AG04449 (cell line): ENCODE results near the gene S100A10.

Experiments used
- CTCF ChIA-PET: fragments of 350-600 bp; formaldehyde crosslinking; extraction: SDS; loops from one replicate; lab custom pipeline; 2021; ENCODE audit warnings: antibody characterized with exemption; lab: Yijun Ruan, JAX
- POLR2A ChIA-PET: fragments of 400-600, 350-600 bp; formaldehyde crosslinking; extraction: SDS; loops from one replicate; lab custom pipeline; 2020; ENCODE audit warnings: antibody characterized with exemption, inconsistent platforms; lab: Yijun Ruan, JAX
- DNase-seq: peaks from one replicate; pipeline ENCODE4 v3.0.0-alpha.2; 2010; ENCODE audit warnings: low read depth, low spot score
- H3K4me3 ChIP-seq: 2 replicates; pipeline ENCODE4 v1.5.1; 2011; ENCODE audit warnings: low read depth, mild to moderate bottlenecking, control low read depth, low read length
- TF ChIP-seq, protein P1 (sequence below): IDR thresholded peaks from one replicate; pipeline ENCODE4 v1.5.1; 2011; ENCODE audit warnings: mild to moderate bottlenecking, moderate library complexity, low read length, control low read depth, inconsistent platforms; ENCODE audit not compliant: insufficient read depth; ENCODE audit errors: missing control alignments

S100A10 gene

DNA sequence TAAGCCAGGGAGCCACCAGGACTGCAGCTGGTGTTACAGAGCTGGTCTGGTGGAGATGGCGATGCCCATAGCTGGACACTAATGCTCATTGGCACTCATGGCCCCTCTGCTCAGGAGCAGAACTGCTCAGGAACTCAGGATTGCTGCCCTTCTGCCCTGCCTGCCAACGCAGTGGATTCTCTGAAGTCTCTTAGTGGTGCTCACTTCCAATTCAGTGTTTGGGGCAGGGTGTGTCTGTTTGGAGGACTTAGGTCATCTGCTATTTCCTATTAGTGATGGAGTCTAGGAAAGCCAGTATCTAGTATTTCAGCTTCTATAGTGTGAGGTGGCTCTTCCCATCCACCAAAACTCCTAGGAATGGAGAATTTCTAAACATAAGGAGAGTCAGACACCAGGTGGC, 29.1 kb downstream of the S100A10 start:
- POLR2A ChIA-PET = no interaction called here
- no peak overlapping the region for H3K4me3 ChIP-seq
- no peak for DNase-seq
- CTCF ChIA-PET = interaction anchor here (1.0 to 10.4 kb wide), 7 partner anchors 8 to 56 kb away, joined by 3 to 370 read pairs (median 66); no protein-coding TSS in a partner anchor
- TF ChIP-seq, protein P1, sequence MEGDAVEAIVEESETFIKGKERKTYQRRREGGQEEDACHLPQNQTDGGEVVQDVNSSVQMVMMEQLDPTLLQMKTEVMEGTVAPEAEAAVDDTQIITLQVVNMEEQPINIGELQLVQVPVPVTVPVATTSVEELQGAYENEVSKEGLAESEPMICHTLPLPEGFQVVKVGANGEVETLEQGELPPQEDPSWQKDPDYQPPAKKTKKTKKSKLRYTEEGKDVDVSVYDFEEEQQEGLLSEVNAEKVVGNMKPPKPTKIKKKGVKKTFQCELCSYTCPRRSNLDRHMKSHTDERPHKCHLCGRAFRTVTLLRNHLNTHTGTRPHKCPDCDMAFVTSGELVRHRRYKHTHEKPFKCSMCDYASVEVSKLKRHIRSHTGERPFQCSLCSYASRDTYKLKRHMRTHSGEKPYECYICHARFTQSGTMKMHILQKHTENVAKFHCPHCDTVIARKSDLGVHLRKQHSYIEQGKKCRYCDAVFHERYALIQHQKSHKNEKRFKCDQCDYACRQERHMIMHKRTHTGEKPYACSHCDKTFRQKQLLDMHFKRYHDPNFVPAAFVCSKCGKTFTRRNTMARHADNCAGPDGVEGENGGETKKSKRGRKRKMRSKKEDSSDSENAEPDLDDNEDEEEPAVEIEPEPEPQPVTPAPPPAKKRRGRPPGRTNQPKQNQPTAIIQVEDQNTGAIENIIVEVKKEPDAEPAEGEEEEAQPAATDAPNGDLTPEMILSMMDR = no peak

DNA sequence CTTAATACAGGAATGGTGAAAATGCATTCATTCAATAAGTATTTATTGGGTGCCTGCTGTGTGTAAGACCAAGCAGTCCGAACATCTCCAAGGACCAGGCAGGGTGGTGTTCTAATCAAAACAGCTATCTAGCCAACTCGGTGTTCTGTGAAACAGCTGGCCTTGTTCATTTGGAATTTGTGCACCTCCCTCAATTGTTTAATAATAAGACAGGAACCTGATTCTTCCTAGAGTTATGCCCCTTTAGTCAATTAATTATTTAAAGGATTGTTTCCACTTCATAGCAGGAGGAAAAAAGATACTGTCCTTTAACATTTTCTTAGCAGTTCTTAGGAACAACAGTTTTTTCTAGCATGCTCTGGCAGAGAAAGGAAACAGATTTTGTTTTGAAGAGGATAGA, 30.4 kb downstream of the S100A10 start:
- ChIA-PET POLR2A (no interaction called here), CTCF (interaction anchor here (1.3 to 10.4 kb wide), 4 partner anchors 9 to 52 kb away, joined by 3 to 104 read pairs (median 50); no protein-coding TSS in a partner anchor)
- TF ChIP-seq, protein P1 = no peak
- no peak for DNase-seq
- H3K4me3 ChIP-seq = no peak overlapping the region

DNA sequence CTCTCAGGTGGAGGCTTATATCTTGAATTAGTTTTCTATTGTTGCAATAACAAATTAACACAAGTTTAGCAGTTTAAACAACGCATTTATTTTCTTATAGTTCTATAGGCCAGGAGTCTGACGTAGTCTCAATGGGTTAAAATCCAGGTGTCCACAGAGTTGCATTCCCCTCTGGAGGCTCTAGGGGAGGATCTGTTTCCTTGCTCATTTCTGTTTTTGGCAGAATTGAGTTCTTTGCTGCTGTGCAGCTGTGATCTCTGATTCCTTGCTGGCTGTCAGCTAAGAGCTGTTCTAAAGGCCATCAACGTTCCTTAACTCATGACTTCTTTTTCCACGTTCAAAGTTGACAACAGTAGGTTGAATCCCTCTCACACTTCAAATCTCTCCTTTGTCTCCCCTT, 31.8 kb downstream of the S100A10 start:
- no peak for DNase-seq
- H3K4me3 ChIP-seq = no peak overlapping the region
- ChIA-PET CTCF (no interaction called here), POLR2A (no interaction called here)
- TF ChIP-seq, protein P1 = no peak

DNA sequence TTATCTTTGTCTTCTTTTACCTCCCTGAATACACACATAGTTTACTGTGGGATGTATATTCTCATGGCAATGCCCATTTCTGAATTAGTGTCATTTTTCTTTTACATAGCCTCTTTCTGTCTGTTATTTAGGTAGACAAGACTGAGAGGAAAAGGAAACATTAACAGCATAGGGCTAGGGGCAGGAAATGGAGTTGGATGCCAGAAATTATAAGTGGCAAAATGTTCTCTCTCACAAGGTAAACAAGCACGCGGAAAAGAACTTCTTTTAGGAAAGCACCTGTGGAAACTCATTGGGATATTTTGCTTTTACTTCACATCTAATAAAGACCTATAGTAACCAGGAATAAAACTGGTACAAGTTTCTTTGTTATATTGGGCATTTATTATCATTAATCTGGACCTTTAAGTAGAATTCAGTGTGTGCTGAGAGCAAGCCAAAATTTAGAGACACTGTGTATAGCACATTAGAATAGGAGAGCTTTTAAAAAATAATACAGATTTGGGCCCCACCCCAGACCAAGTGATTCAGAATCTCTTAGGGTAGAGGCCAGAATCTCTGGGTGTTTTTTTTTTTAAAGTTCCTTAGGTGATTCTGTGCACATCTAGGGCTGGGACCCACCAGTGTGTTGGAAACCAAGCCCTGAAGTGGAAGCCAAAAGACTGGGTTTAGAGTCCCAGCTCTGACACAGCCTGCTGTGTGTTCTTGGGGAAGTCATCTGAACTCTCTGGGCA, 32.7 kb downstream of the S100A10 start:
- TF ChIP-seq, protein P1 = no peak
- no peak for DNase-seq
- CTCF ChIA-PET = interaction anchor here (2.9 kb wide), 1 partner anchor 8 kb away, joined by 12 read pairs; no protein-coding TSS in a partner anchor
- POLR2A ChIA-PET = no interaction called here
- H3K4me3 ChIP-seq = no peak overlapping the region

DNA sequence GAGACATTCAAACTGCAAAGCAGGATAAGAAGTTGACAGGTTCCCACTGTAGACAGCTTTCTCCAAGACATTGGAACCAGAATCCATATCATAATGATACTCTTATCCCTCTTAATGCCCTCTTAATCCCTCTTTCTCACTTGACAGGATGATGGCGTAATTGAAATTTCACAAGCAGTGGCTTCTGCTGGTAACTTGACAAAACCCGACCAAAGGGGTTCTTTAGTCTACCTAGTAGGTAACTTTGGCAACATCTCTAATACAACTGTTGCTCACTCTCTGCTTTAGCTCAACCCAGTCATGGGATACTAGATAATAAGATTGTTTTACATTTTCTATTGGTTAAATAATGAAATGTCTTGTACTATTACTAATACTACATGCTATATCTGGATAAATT, 34.7 kb downstream of the S100A10 start:
- H3K4me3 ChIP-seq = no peak overlapping the region
- no peak for DNase-seq
- CTCF ChIA-PET = interaction anchor here (1.4 to 2.9 kb wide), 2 partner anchors 10 kb away, joined by 5 to 12 read pairs; no protein-coding TSS in a partner anchor
- POLR2A ChIA-PET = no interaction called here
- TF ChIP-seq, protein P1 = no peak

DNA sequence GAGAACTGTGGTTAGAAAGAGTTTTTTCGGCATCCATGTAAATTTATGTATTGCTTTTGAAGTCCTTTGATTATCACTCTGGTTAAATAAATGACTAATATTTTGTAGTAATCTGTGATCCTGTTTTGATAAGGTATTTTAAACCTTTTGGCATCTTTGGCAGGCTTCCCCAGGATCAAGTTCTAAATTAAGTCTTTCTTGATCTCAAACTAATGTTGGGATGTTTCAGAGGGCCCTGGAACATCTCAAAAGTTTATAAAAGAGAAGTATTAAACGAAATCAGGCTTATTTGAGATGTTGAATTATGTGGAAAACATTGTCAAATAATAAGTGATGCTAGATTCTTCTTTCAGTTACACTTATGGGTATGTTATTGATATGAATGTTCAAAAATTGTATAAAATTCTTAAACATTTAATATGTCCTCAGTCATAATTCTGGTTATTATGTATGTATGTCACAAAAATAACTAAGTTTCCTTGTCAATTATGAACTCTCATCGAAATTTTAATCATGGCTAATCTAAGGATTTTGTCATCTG, 36.6 kb downstream of the S100A10 start:
- TF ChIP-seq, protein P1 = no peak
- no peak for DNase-seq
- ChIA-PET POLR2A (no interaction called here), CTCF (no interaction called here)
- no peak overlapping the region for H3K4me3 ChIP-seq
